Left renal pelvis (tissue), 4 donors: ENCODE results near the gene MAN1B1. TPM values are rescaled to one million over a fixed set of nuclear protein-coding genes. Genes with fewer than 3 reads are reported as not detected.

Source experiments
- DNase-seq, 4 donors: peaks; one replicate each; pipeline ENCODE4 v3.0.0-alpha.2; 2013; ENCODE audit warnings: low read depth in 4 of 4, low spot score in 3 of 4
- polyA plus RNA-seq, 4 donors: library from polyadenylated mRNA; unstranded; fragments of 120-200 nt; gene quantifications; one replicate each; pipeline ENCODE4 v1.2.1, GENCODE V29; 2013; ENCODE audit not compliant: insufficient read length in 4 of 4

The MAN1B1 gene
- polyA plus RNA-seq, 4 donors, result 48.7 to 73.8 (median 52.6) TPM

- no peak for DNase-seq
Observed at GRCh38 chr9:137141050-137141810, 54.4 kb downstream of the MAN1B1 start.

- DNase-seq, result no peak
Observed at GRCh38 chr9:137141976-137142936, 55.5 kb downstream of the MAN1B1 start.

- no peak for DNase-seq
Observed at GRCh38 chr9:137143459-137143858, 56.7 kb downstream of the MAN1B1 start.

DNA sequence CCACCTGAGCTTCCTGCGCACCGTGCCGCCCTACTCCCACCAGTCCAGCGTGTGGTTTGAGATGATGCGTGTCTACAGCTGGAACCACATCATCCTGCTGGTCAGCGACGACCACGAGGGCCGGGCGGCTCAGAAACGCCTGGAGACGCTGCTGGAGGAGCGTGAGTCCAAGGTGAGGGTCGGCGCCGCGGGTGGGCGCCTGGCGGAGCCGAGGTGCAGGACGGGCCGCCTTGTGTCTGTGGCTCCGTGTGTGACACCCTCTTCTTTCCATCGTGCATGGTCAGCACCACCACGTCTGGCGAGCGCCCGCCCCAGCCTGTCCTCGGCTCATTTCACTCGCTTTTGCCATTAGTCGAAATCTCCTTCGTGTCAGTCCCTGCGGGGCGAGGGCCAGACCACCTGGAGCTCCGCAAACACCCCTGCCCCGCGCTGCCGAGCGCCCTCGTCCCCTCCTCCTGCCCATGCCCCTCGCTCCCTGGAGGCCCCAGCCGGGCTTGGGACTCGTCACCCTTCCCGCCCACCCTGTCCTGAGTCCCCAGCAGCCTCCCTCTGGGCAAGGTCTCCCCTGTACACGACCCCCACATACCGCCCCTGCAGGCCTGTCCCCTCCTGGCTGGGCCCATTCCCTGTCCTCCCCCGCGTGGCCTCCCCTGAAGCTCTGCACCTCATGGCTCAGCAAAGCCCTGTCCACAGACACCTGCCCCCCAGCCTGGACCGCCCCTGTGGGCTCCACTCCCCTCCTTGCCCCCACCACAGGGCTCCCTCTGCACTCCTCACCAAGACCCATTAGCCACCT is 59.1 kb downstream of the MAN1B1 start:
- DNase-seq, result no peak

- DNase-seq, result no peak
Observed at GRCh38 chr9:137146527-137146918, 59.7 kb downstream of the MAN1B1 start.

- no peak for DNase-seq
Observed at GRCh38 chr9:137147091-137147792, 60.5 kb downstream of the MAN1B1 start.

DNA sequence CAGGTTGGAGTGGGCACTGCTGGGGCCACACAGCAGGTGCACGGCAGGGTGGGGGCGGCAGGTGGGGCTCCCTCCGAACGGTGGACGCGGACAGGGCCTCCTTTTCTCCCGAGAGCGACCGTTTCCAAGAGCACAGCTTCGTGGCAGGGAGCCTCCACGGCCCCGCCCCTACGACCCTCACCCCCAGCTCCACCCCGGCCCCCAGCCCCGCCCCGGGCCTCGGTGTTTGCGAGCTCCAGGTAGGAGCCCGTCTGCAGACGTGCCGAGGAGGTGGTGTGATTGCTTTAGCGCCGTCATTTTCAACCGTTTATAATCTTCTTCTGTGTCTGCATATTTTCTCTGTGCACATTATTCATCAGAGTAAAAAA is 61.0 kb downstream of the MAN1B1 start:
- DNase-seq, result no peak

DNA sequence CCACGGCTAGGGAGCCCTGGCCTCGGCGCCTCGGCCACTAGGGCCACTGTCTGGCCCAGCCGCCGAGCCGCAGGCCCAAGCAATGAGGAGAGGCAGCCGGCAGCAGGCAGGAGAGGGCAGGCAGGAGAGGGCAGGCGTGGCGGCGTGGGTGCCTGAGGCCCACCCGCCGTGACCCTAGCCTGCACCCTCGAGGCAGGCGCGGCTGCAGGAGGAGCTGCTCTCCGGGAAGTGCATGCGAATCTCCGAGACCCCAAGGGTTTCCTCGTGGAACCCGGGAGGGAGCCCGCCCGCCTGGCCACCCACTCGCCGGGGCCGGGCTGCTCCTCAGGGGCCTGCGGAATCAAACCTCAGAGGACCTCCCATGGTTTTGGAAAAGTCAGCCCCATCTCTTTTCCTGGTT is 61.5 kb downstream of the MAN1B1 start:
- no peak for DNase-seq

- DNase-seq, result no peak
Observed at GRCh38 chr9:137148661-137149060, 61.9 kb downstream of the MAN1B1 start.

GRCh38 chr9:137149363-137149762 is 62.6 kb downstream of the MAN1B1 start:
- DNase-seq, result no peak

DNA sequence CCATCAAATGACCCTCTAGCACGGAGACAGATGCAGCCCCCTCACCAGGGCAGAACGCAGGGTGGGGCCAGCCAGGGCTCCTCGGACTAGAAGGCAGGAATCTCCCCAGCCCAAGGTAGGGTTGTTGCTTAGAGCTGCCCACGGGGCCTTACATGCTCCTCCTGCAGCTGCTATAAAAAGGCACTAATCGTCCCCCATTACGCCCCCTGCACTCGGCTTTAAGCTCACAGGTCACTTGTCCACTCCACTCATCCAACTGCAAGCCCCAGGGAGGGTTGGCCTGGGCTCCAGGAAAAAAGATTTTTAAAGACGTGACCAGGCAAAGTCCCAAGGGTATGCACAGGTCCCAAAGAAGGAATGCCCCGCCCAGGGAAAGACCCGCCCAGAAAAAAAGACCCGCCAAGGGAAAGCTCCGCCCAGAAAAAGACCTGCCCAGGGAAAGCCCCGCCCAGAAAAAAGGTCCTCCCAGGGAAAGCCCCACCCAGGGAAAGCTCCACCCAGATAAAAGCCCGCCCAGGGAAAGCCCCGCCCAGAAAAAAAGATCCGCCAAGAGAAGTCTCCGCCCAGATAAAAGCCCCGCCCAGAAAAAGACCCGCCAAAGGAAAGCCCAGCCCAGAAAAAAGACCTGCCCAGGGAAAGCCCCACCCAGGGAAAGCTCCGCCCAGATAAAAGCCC is 63.3 kb downstream of the MAN1B1 start:
- no peak for DNase-seq

DNA sequence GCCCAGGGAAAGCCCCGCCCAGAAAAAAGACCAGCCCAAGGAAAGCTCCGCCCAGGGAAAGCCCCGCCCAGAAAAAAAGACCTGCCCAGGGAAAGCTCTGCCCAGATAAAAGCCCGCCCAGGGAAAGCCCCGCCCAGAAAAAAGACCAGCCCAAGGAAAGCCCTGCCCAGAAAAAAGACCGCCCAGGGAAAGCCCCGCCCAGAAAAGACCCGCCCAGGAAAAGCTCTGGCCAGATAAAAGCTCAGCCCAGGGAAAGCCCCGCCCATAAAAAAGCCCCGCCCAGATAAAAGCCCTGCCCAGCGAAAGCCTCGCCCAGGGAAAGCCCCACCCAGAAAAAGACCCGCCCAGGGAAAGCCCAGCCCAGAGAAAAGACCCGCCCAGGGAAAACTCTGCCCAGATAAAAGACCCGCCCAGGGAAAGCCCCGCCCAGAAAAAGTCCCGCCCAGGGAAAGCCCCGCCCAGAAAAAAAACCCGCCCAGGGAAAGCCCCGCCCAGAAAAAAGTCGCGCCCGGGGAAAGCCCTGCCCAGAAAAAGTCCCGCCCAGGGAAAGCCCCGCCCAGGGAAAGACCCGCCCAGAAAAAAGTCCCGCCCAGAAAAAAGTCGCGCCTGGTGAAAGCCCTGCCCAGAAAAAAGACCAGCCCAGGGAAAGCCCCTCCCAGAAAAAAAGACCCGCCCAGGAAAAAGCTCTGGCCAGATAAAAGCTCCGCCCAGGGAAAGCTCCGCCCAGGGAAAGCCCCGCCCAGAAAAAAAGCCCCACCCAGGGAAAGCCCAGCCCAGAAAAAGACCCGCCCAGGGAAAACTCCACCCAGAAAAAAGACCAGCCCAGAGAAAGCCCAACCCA is 64.1 kb downstream of the MAN1B1 start:
- DNase-seq, result no peak

GRCh38 chr9:137152844-137153405 is 66.1 kb downstream of the MAN1B1 start:
- DNase-seq, result no peak

GRCh38 chr9:137156567-137157375 is 70.0 kb downstream of the MAN1B1 start:
- DNase-seq, result no peak

- DNase-seq, result no peak
Observed at GRCh38 chr9:137157618-137158415, 71.0 kb downstream of the MAN1B1 start.

DNA sequence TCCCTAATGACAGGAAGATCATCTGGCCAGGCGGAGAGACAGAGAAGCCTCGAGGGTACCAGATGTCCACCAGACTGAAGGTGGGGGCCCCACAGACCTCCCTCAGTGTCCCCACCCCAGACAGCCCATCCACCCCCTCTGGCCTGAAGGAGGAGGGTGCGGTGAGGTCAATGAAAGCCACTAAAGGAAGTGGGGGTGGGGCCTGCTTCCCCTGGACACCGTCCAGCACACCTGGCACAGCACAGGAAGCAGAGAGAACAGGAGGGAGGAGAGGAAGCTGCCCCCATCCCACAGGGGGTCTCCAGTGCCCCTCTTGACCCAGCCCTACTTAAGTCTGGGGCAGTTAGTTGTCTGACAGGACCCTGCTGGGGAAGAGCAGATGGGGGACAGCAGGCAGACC is 71.8 kb downstream of the MAN1B1 start:
- DNase-seq, result no peak
